Upper lobe of right lung (tissue), 1 donor: Measurements from ENCODE around the gene CUX1. TPM values are rescaled to one million over a fixed set of nuclear protein-coding genes. Genes with fewer than 3 reads are reported as not detected.
A peak's percentile ranks its signal among the peaks of the same experiment; 100 is the strongest.

Experiments
- ATAC-seq: fragments of 200-7000 bp; cut with Tn5 transposase; one replicate; pipeline ENCODE4 v1.9.1; 2020; ENCODE audit warnings: mild to moderate bottlenecking, moderate library complexity
- DNase-seq: peaks from one replicate; pipeline ENCODE4 v3.0.0-alpha.2; 2020
- H3K27ac ChIP-seq: fragments of 200-600 bp; one replicate; pipeline ENCODE4 v1.8.0; 2022
- H3K27me3 ChIP-seq: fragments of 200-600 bp; one replicate; pipeline ENCODE4 v1.8.0; 2022; ENCODE audit warnings: mild to moderate bottlenecking
- H3K36me3 ChIP-seq: fragments of 200-600 bp; one replicate; pipeline ENCODE4 v1.8.0; 2022
- H3K4me1 ChIP-seq: fragments of 200-600 bp; one replicate; pipeline ENCODE4 v1.8.0; 2022
- H3K4me3 ChIP-seq: fragments of 200-600 bp; one replicate; pipeline ENCODE4 v1.8.0; 2022; ENCODE audit warnings: mild to moderate bottlenecking
- H3K9me3 ChIP-seq: fragments of 200-600 bp; one replicate; pipeline ENCODE4 v1.8.0; 2022
- CTCF ChIP-seq: fragments of 200-600 bp; IDR thresholded peaks from one replicate; pipeline ENCODE4 v1.8.0; 2022; ENCODE audit warnings: antibody characterized with exemption
- intact Hi-C: fragments of 100-400 bp; cut with DNase I; formaldehyde crosslinking; loops from one replicate; pipeline ENCODE4 v1.11.0; 2022
- total RNA-seq: library from RNA; stranded (reverse); fragmentation: NEBNext Ultra II Directional; extraction: Animal tissue kit (Norgen Biotek cat#: 25700); gene quantifications from one replicate; pipeline ENCODE4 v1.2.1, GENCODE V29; 2021
- donor health status: DM: no; HTN: yes; CAD: no; lungs with severe emphysema.

CUX1 gene
- total RNA-seq, 1 donor from 2014 or later = 132 TPM

GRCh38 chr7:102258073-102258748 lies 440.8 kb downstream of the CUX1 start:
- TF ChIP-seq CTCF = no peak
- no peaks in the 10 kb centered on the region for H3K4me1 ChIP-seq
- DNase-seq (no peak), ATAC-seq (no peak)
- H3K9me3 ChIP-seq = no peaks in the 10 kb centered on the region
- no peaks in the 10 kb centered on the region for H3K36me3 ChIP-seq
- no peaks in the 10 kb centered on the region for H3K27me3 ChIP-seq
- H3K27ac ChIP-seq = no peak overlapping the region
- H3K4me3 ChIP-seq = no peak overlapping the region
- intact Hi-C loops = no loop called here

- DNase-seq (no peak), ATAC-seq (no peak)
- H3K4me1 ChIP-seq = no peaks in the 10 kb centered on the region
- H3K9me3 ChIP-seq = no peaks in the 10 kb centered on the region
- no peak for TF ChIP-seq CTCF
- no peak overlapping the region for H3K4me3 ChIP-seq
- intact Hi-C loops = no loop called here
- no peaks in the 10 kb centered on the region for H3K36me3 ChIP-seq
- no peaks in the 10 kb centered on the region for H3K27me3 ChIP-seq
- no peak overlapping the region for H3K27ac ChIP-seq
These were observed 441.3 kb downstream of the CUX1 start for GRCh38 chr7:102258749-102259107.

GRCh38 chr7:102260856-102261255 lies 443.4 kb downstream of the CUX1 start:
- no peak overlapping the region for H3K27ac ChIP-seq
- intact Hi-C loops = no loop called here
- H3K9me3 ChIP-seq = no peaks in the 10 kb centered on the region
- no peaks in the 10 kb centered on the region for H3K36me3 ChIP-seq
- H3K4me3 ChIP-seq = no peak overlapping the region
- H3K4me1 ChIP-seq = no peaks in the 10 kb centered on the region
- TF ChIP-seq CTCF = no peak
- ATAC-seq (peak; percentile 27), DNase-seq (no peak)
- no peaks in the 10 kb centered on the region for H3K27me3 ChIP-seq

GRCh38 chr7:102261451-102261850 lies 444.0 kb downstream of the CUX1 start:
- Histone ChIP-seq H3K27me3 (no peaks in the 10 kb centered on the region), H3K36me3 (no peaks in the 10 kb centered on the region), H3K27ac (no peak overlapping the region), H3K4me3 (no peak overlapping the region), H3K4me1 (no peaks in the 10 kb centered on the region), H3K9me3 (no peaks in the 10 kb centered on the region)
- no peak for ATAC-seq
- DNase-seq = no peak
- intact Hi-C loops = no loop called here
- TF ChIP-seq CTCF = no peak

GRCh38 chr7:102262546-102262945 lies 445.1 kb downstream of the CUX1 start:
- intact Hi-C loops = no loop called here
- Histone ChIP-seq H3K27me3 (no peaks in the 10 kb centered on the region), H3K9me3 (no peaks in the 10 kb centered on the region), H3K27ac (no peak overlapping the region), H3K4me3 (no peak overlapping the region), H3K4me1 (no peaks in the 10 kb centered on the region), H3K36me3 (no peaks in the 10 kb centered on the region)
- DNase-seq = no peak
- TF ChIP-seq CTCF = no peak
- no peak for ATAC-seq
